OCI-M1 (cell line): ENCODE measurements around the gene TBC1D1.

Source experiments
- DNase-seq: peaks from one replicate; lab custom pipeline; 2025; lab: John Stamatoyannopoulos, UW

The TBC1D1 gene

GRCh38 chr4:38056011-38056685 lies 165.3 kb downstream of the TBC1D1 start:
- DNase-seq, result no peak

- DNase-seq, result no peak
Observed at GRCh38 chr4:38058151-38058550, 167.3 kb downstream of the TBC1D1 start.

GRCh38 chr4:38060829-38061431 lies 170.0 kb downstream of the TBC1D1 start:
- no peak for DNase-seq

GRCh38 chr4:38062088-38062775 lies 171.3 kb downstream of the TBC1D1 start:
- peak; percentile 85 for DNase-seq

- DNase-seq, result no peak
Observed at GRCh38 chr4:38062776-38063097, 171.9 kb downstream of the TBC1D1 start.

GRCh38 chr4:38065176-38065575 lies 174.3 kb downstream of the TBC1D1 start:
- no peak for DNase-seq

GRCh38 chr4:38065900-38066299 lies 175.0 kb downstream of the TBC1D1 start:
- DNase-seq, result no peak

- DNase-seq, result no peak
Observed at GRCh38 chr4:38067499-38067898, 176.6 kb downstream of the TBC1D1 start.

GRCh38 chr4:38068107-38068506 lies 177.2 kb downstream of the TBC1D1 start:
- DNase-seq, result no peak

- peak; percentile 71 for DNase-seq
Observed at GRCh38 chr4:38069271-38069760, 178.4 kb downstream of the TBC1D1 start.

GRCh38 chr4:38071801-38072431 lies 181.0 kb downstream of the TBC1D1 start:
- DNase-seq, result peak; percentile 46

GRCh38 chr4:38072578-38072977 lies 181.7 kb downstream of the TBC1D1 start:
- peak; percentile 17 for DNase-seq

- DNase-seq, result no peak
Observed at GRCh38 chr4:38073596-38074234, 182.8 kb downstream of the TBC1D1 start.

GRCh38 chr4:38075370-38076152 lies 184.7 kb downstream of the TBC1D1 start:
- peak; percentile 48 for DNase-seq

GRCh38 chr4:38076153-38076669 lies 185.3 kb downstream of the TBC1D1 start:
- DNase-seq, result no peak

- no peak for DNase-seq
Observed at GRCh38 chr4:38077791-38078489, 187.1 kb downstream of the TBC1D1 start.

GRCh38 chr4:38078590-38079421 lies 187.9 kb downstream of the TBC1D1 start:
- DNase-seq, result no peak

GRCh38 chr4:38080061-38080974 lies 189.4 kb downstream of the TBC1D1 start:
- DNase-seq, result no peak

GRCh38 chr4:38082021-38082420 lies 191.1 kb downstream of the TBC1D1 start:
- no peak for DNase-seq
